Effector memory CD4-positive, alpha-beta T cell (primary cell): ENCODE data around the gene H2AZ2.
"Not testable (repeated sequence)": the region's sequence is repeated elsewhere in the genome, so short reads cannot be mapped to it uniquely, and the experiment has no call there.

Experiments
- DNase-seq, 3 donors: peaks; one replicate each; pipeline ENCODE4 v3.0.0-alpha.2; 2020
- H3K27ac ChIP-seq: 2 replicates; pipeline ENCODE4 v1.7.0; 2013; ENCODE audit warnings: mild to moderate bottlenecking, low read length, moderate library complexity; ENCODE audit not compliant: insufficient read depth, poor library complexity, severe bottlenecking
- H3K27me3 ChIP-seq: replicated peaks from 2 replicates; pipeline ENCODE4 v1.7.0; 2013; ENCODE audit warnings: mild to moderate bottlenecking, low read length; ENCODE audit not compliant: insufficient read depth, control insufficient read depth, poor library complexity, severe bottlenecking
- H3K36me3 ChIP-seq: 2 replicates; pipeline ENCODE4 v1.7.0; 2013; ENCODE audit warnings: mild to moderate bottlenecking, low read length, moderate library complexity; ENCODE audit not compliant: control insufficient read depth, insufficient read depth
- H3K4me1 ChIP-seq: 2 replicates; pipeline ENCODE4 v1.7.0; 2013; ENCODE audit warnings: low read length, mild to moderate bottlenecking; ENCODE audit not compliant: control insufficient read depth, insufficient read depth, poor library complexity, severe bottlenecking
- H3K4me3 ChIP-seq: 2 replicates; pipeline ENCODE4 v1.7.0; 2013; ENCODE audit warnings: low read length, low read depth, mild to moderate bottlenecking; ENCODE audit not compliant: insufficient read depth, poor library complexity, severe bottlenecking
- H3K9me3 ChIP-seq: 2 replicates; pipeline ENCODE4 v1.7.0; 2013; ENCODE audit warnings: mild to moderate bottlenecking, low read length, moderate library complexity; ENCODE audit not compliant: control insufficient read depth

H2AZ2 gene

DNA sequence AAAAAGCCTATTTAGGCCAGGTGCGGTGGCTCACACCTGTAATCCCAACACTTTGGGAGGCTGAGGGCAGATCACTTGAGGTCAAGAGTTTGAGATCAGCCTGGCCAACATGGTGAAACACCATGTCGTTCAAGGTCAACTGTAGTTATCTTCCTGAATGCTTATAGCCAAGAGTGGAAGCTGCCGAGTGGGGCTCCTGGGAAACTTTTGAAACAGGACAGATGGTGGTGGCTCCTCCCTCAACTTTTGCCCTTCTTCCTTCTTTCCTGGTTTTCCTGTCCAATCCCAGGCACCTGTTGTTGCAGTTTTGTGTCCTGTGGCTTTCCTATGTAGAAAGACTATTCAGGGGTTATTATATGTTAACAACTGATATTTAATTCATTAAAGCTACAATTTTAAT, 60.1 kb downstream of the H2AZ2 start:
- no peak overlapping the region for H3K4me3 ChIP-seq
- H3K27ac ChIP-seq, result no peak overlapping the region
- H3K27me3 ChIP-seq, result no peaks in the 10 kb centered on the region
- no peaks in the 10 kb centered on the region for H3K36me3 ChIP-seq
- H3K4me1 ChIP-seq, result no peaks in the 10 kb centered on the region
- DNase-seq, result no peak
- no peaks in the 10 kb centered on the region for H3K9me3 ChIP-seq

DNA sequence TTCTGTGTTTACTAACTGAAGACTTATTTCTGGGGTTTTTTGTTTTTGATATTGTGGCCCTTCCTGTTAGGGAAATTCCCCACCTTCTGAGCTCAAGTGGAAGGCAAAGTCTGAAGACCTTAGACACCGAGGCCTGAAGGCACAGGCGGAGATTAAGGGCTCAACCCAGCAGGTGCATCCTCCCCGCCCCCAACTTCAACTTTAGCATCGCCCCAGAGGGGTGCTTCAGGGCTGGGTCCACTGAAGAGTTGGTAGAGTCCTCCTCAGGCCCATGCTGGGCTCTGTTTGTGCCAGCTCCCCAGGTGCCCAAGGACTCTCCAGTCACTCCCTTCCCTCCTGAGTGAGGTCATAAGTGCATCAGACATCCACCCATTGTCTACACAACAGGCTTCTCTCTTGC, 60.8 kb downstream of the H2AZ2 start:
- DNase-seq, result no peak
- Histone ChIP-seq H3K4me1 (no peaks in the 10 kb centered on the region), H3K9me3 (no peaks in the 10 kb centered on the region), H3K36me3 (no peaks in the 10 kb centered on the region), H3K27me3 (no peaks in the 10 kb centered on the region), H3K27ac (no peak overlapping the region), H3K4me3 (no peak overlapping the region)

DNA sequence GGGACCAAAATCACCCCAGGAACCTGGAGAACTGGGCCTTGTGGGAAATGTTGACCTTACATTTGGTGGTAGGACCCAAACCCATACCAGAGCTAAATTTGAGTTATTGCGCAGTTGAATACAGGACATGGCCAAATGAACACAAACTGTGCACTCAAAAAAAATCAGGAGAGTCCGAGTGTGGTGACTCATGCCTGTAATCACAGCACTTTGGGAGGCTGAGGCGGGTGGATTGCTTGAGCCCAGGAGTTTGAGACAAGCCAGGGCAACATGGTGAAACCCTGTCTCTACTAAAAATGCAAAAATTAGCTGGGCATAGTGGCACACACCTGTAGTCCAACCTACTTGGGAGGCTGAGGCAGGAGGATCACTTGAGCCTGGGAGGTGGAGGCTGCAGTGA, 62.7 kb downstream of the H2AZ2 start:
- DNase-seq, H3K4me1 ChIP-seq, H3K27ac ChIP-seq, H3K36me3 ChIP-seq, H3K9me3 ChIP-seq, H3K27me3 ChIP-seq, H3K4me3 ChIP-seq: not testable (repeated sequence)

DNA sequence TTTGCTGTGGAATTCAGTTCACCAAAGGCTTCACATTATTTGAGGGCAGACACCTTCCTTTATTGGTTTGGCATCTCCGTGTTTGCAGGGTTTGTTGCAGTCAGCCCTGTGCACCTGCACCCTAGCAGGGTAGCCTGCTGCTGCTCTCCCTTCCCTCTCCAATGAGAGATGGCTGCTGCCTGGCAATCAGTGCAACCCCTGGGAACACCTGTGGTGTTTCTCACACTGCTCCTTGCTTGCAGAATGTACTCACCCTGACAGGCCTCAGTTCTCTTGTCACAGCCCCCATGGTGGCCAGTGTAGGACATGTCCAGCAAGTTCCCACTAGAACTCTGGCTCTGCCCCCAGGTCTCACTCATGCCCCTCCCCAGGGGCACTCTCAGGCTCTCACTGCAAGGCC, 63.5 kb downstream of the H2AZ2 start:
- no peak for DNase-seq
- H3K27me3 ChIP-seq, result no peaks in the 10 kb centered on the region
- no peaks in the 10 kb centered on the region for H3K9me3 ChIP-seq
- H3K4me1 ChIP-seq, result no peaks in the 10 kb centered on the region
- H3K27ac ChIP-seq, result no peak overlapping the region
- no peaks in the 10 kb centered on the region for H3K36me3 ChIP-seq
- no peak overlapping the region for H3K4me3 ChIP-seq

DNA sequence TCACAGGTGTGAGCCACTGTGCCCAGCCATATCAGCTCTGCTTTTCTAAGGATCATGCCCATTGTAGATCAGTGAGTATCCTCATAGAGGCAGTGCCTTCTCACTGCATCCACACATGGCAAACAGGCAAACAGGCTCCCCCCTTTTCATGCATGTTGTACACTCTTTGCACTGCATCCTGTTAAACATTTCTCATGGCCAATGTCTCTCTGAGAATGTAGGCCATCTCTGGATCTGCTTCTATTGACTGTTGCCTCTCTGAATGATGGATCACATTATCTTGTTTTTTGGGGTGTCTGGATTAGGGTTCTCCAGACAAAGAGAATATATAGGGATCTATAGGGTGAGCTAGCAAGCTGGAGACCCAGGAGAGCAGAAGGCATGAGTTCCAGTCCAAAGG, 64.5 kb downstream of the H2AZ2 start:
- DNase-seq, result no peak
- no peaks in the 10 kb centered on the region for H3K36me3 ChIP-seq
- no peak overlapping the region for H3K4me3 ChIP-seq
- no peaks in the 10 kb centered on the region for H3K27me3 ChIP-seq
- H3K27ac ChIP-seq, result no peak overlapping the region
- H3K9me3 ChIP-seq, result no peaks in the 10 kb centered on the region
- no peaks in the 10 kb centered on the region for H3K4me1 ChIP-seq

DNA sequence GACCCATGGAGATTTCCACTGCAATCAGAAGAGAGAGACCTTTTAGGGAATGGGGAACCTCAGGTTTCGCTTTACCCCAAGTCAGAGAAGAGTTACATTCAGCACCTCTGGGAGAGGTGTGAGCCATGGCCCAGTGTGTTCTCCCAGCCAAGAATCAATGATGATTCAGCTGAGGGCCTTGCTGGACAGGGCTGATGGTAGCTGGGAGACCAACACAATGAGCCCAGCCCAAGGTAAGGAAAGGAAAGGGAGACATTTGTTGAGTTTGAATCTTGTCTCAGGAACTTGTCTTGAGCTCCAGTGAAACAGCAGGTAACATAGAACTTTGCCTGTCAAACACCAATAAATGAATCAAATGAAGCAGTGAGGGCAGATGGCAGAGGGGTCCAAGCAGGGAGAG, 65.4 kb downstream of the H2AZ2 start:
- H3K9me3 ChIP-seq, result no peaks in the 10 kb centered on the region
- H3K4me3 ChIP-seq, result no peak overlapping the region
- DNase-seq, result no peak
- H3K4me1 ChIP-seq, result no peaks in the 10 kb centered on the region
- no peak overlapping the region for H3K27ac ChIP-seq
- no peaks in the 10 kb centered on the region for H3K36me3 ChIP-seq
- H3K27me3 ChIP-seq, result no peaks in the 10 kb centered on the region
